H1 (cell line): ENCODE measurements around the gene ASMTL. TPM values are rescaled to one million over a fixed set of nuclear protein-coding genes. Genes with fewer than 3 reads are reported as not detected.

Experiments used
- CTCF ChIA-PET: fragments of 300-600 bp; sonication (Branson Sonifier 250); formaldehyde crosslinking; loops from one replicate; lab custom pipeline; 2021; ENCODE audit not compliant: partially characterized antibody; lab: Charles Lee
- POLR2A ChIA-PET: fragments of 300-600 bp; sonication (Branson Sonifier 250); formaldehyde crosslinking; loops from one replicate; lab custom pipeline; 2021; ENCODE audit warnings: inconsistent platforms; ENCODE audit not compliant: partially characterized antibody; lab: Charles Lee
- DNase-seq, 2 experiments: peaks; one replicate each; pipeline versions ENCODE4 v3.0.0 to v3.0.0-alpha.2; 2010 to 2022; ENCODE audit warnings: low spot score in 2 of 2, low read depth in 1 of 2, mixed read lengths in 1 of 2
- FAIRE-seq: peaks from 2 replicates; lab custom pipeline; 2011; peaks lifted over from hg19 to GRCh38; lab: Jason Lieb, UNC
- H2AFZ ChIP-seq: 2 replicates; pipeline ENCODE4 v1.8.1; 2012; ENCODE audit warnings: low read length, inconsistent platforms
- H2AK5ac ChIP-seq: 2 replicates; pipeline ENCODE4 v1.6.1; 2013; ENCODE audit warnings: low read depth, low read length
- H2BK120ac ChIP-seq: replicated peaks from 2 replicates; pipeline ENCODE3; 2013; ENCODE audit warnings: low read depth, low read length, inconsistent platforms
- H2BK12ac ChIP-seq: 2 replicates; pipeline ENCODE4 v1.6.1; 2013; ENCODE audit warnings: low read depth, low read length
- H2BK15ac ChIP-seq: 2 replicates; pipeline ENCODE4 v1.6.1; 2013; ENCODE audit warnings: low read length
- H2BK20ac ChIP-seq: 2 replicates; pipeline ENCODE4 v1.6.1; 2013; ENCODE audit warnings: low read length
- H2BK5ac ChIP-seq: 2 replicates; pipeline ENCODE4 v1.6.1; 2013; ENCODE audit warnings: low read depth, low read length
- H3K14ac ChIP-seq: 2 replicates; pipeline ENCODE4 v1.6.1; 2013; ENCODE audit warnings: inconsistent platforms; ENCODE audit not compliant: insufficient read length
- H3K18ac ChIP-seq: 2 replicates; pipeline ENCODE4 v1.6.1; 2013; ENCODE audit warnings: low read length; ENCODE audit errors: extremely low read depth
- H3K23ac ChIP-seq: 2 replicates; pipeline ENCODE4 v1.6.1; 2013; ENCODE audit warnings: inconsistent platforms; ENCODE audit not compliant: insufficient read length
- H3K23me2 ChIP-seq: 2 replicates; pipeline ENCODE4 v1.6.1; 2013; ENCODE audit warnings: low read depth, low read length
- H3K27ac ChIP-seq: 2 replicates; pipeline ENCODE4 v1.6.1; 2011; ENCODE audit warnings: low read depth, low read length, inconsistent platforms
- H3K27me3 ChIP-seq, 4 experiments: replicated peaks in 1 of 4; 1 replicate in 1 of 4; 2 replicates in 3 of 4; pipeline versions ENCODE4 v1.6.1 to v1.8.1; 2011 to 2013; ENCODE audit warnings: low read length in 3 of 4, mild to moderate bottlenecking in 3 of 4, inconsistent platforms in 2 of 4, mixed read lengths in 2 of 4, moderate library complexity in 1 of 4; ENCODE audit not compliant: control insufficient read depth in 3 of 4, insufficient read depth in 3 of 4; ENCODE audit errors: extremely low read depth in 1 of 4
- H3K36me3 ChIP-seq, 4 experiments: 2 replicates each; pipeline versions ENCODE4 v1.6.1 to v1.8.1; 2011 to 2013; ENCODE audit warnings: mild to moderate bottlenecking in 4 of 4, low read length in 3 of 4, moderate library complexity in 2 of 4, control low read depth in 1 of 4, inconsistent platforms in 1 of 4; ENCODE audit not compliant: insufficient read depth in 4 of 4, control insufficient read depth in 2 of 4
- H3K4ac ChIP-seq: replicated peaks from 2 replicates; pipeline ENCODE3; 2013; ENCODE audit warnings: low read length, low read depth, mixed read lengths, inconsistent platforms; ENCODE audit not compliant: insufficient read length
- H3K4me1 ChIP-seq, 4 experiments: replicated peaks in 1 of 4; 1 replicate in 1 of 4; 2 replicates in 3 of 4; pipeline versions ENCODE4 v1.6.1 to v1.8.1; 2011 to 2013; ENCODE audit warnings: low read length in 3 of 4, inconsistent platforms in 2 of 4, mixed read lengths in 1 of 4; ENCODE audit not compliant: insufficient read depth in 4 of 4, control insufficient read depth in 3 of 4
- H3K4me2 ChIP-seq, 2 experiments: 2 replicates each; pipeline versions ENCODE4 v1.6.1 to v1.8.1; 2011 to 2013; ENCODE audit warnings: low read depth in 2 of 2, low read length in 2 of 2, control low read depth in 1 of 2, inconsistent platforms in 1 of 2, mild to moderate bottlenecking in 1 of 2; ENCODE audit not compliant: insufficient read depth in 1 of 2
- H3K4me3 ChIP-seq, 4 experiments: fragments of 200-600, 300-600 bp in 1 of 4; sonication (generic), shearing (Covaris generic), sonication (Bioruptor Twin) in 1 of 4; 2 replicates each; pipeline versions ENCODE4 v1.5.1 to v1.8.1; 2011 to 2016; ENCODE audit warnings: low read length in 4 of 4, low read depth in 3 of 4, control low read depth in 2 of 4, inconsistent platforms in 2 of 4, mild to moderate bottlenecking in 2 of 4, mixed read lengths in 1 of 4, moderate library complexity in 1 of 4; ENCODE audit not compliant: insufficient read depth in 2 of 4; ENCODE audit errors: extremely low read depth in 1 of 4
- H3K56ac ChIP-seq: replicated peaks from 2 replicates; pipeline ENCODE3; 2013; ENCODE audit warnings: low read depth, mild to moderate bottlenecking, mixed read lengths, low read length, inconsistent platforms; ENCODE audit not compliant: insufficient read length
- H3K79me1 ChIP-seq: 2 replicates; pipeline ENCODE4 v1.6.1; 2013; ENCODE audit warnings: low read depth, low read length, control low read depth
- H3K79me2 ChIP-seq, 2 experiments: 2 replicates each; pipeline versions ENCODE4 v1.6.1 to v1.8.1; 2012 to 2013; ENCODE audit warnings: low read length in 2 of 2, mild to moderate bottlenecking in 2 of 2, inconsistent platforms in 1 of 2; ENCODE audit not compliant: insufficient read depth in 2 of 2, control insufficient read depth in 1 of 2
- H3K9ac ChIP-seq, 4 experiments: replicated peaks in 1 of 4; 1 replicate in 1 of 4; 2 replicates in 3 of 4; pipeline versions ENCODE4 v1.6.1 to v1.8.1; 2011 to 2013; ENCODE audit warnings: low read depth in 3 of 4, low read length in 3 of 4, control low read depth in 2 of 4, mild to moderate bottlenecking in 2 of 4, moderate library complexity in 2 of 4, inconsistent platforms in 1 of 4; ENCODE audit errors: extremely low read depth in 1 of 4
- H3K9me3 ChIP-seq, 2 experiments: 2 replicates each; pipeline versions ENCODE4 v1.6.1 to v1.8.1; 2012 to 2013; ENCODE audit warnings: mild to moderate bottlenecking in 2 of 2, moderate library complexity in 2 of 2, control low read depth in 1 of 2, inconsistent platforms in 1 of 2, low read depth in 1 of 2, low read length in 1 of 2, mixed read lengths in 1 of 2; ENCODE audit not compliant: insufficient read depth in 2 of 2
- H4K20me1 ChIP-seq, 2 experiments: replicated peaks in 1 of 2; 2 replicates each; pipeline versions ENCODE3 to v1.8.1; 2011 to 2013; ENCODE audit warnings: inconsistent platforms in 2 of 2, low read length in 2 of 2, mild to moderate bottlenecking in 1 of 2; ENCODE audit not compliant: insufficient read depth in 2 of 2, control insufficient read depth in 1 of 2
- H4K5ac ChIP-seq: 2 replicates; pipeline ENCODE4 v1.6.1; 2013; ENCODE audit warnings: low read length, low read depth, mixed read lengths, inconsistent platforms; ENCODE audit not compliant: insufficient read length
- H4K8ac ChIP-seq: 2 replicates; pipeline ENCODE4 v1.8.0; 2013; ENCODE audit warnings: mild to moderate bottlenecking, moderate library complexity, low read length, inconsistent platforms; ENCODE audit not compliant: insufficient read depth; ENCODE audit errors: extremely low read depth
- H4K91ac ChIP-seq: replicated peaks from 2 replicates; pipeline ENCODE3; 2013; ENCODE audit warnings: low read length, mixed read lengths, inconsistent platforms; ENCODE audit not compliant: insufficient read length
- ASH2L ChIP-seq: fragments of 200-600, 300-600 bp; sonication (generic); IDR thresholded peaks from one replicate; pipeline ENCODE4 v1.7.1; 2017; ENCODE audit warnings: low read length
- BRCA1 ChIP-seq: IDR thresholded peaks from 2 replicates; pipeline ENCODE4 v1.6.1; 2012; ENCODE audit warnings: low read depth, low read length, improper control_type of control experiment
- CBX8 ChIP-seq: fragments of 300-800, 300-1000 bp; sonication (generic); IDR thresholded peaks from 2 replicates; pipeline ENCODE4 v1.7.1; 2016; ENCODE audit warnings: low read depth, low read length, borderline replicate concordance
- FOSL1 ChIP-seq: IDR thresholded peaks from 2 replicates; pipeline ENCODE4 v1.6.1; 2011; ENCODE audit warnings: mild to moderate bottlenecking, low read depth, low read length, moderate library complexity; ENCODE audit not compliant: insufficient read depth
- HDAC2 ChIP-seq, 2 experiments: fragments of 300-600 bp in 1 of 2; sonication (generic) in 1 of 2; IDR thresholded peaks; 2 replicates each; pipeline ENCODE4 v1.6.1; 2011 to 2012; ENCODE audit warnings: low read depth in 2 of 2, low read length in 2 of 2, mild to moderate bottlenecking in 2 of 2, moderate library complexity in 2 of 2, borderline replicate concordance in 1 of 2, inconsistent platforms in 1 of 2
- KDM1A ChIP-seq: fragments of 200-600, 300-600 bp; sonication (generic); IDR thresholded peaks from 2 replicates; pipeline ENCODE4 v1.7.1; 2016; ENCODE audit warnings: mild to moderate bottlenecking, low read length, borderline replicate concordance
- POLR2AphosphoS5 ChIP-seq: IDR thresholded peaks from 2 replicates; pipeline ENCODE4 v1.6.1; 2011; ENCODE audit warnings: low read depth, low read length
- RFX5 ChIP-seq: IDR thresholded peaks from 2 replicates; pipeline ENCODE4 v1.6.1; 2011; ENCODE audit warnings: low read depth, low read length, improper control_type of control experiment, borderline replicate concordance
- SAP30 ChIP-seq: fragments of 300-600 bp; sonication (generic); IDR thresholded peaks from 2 replicates; pipeline ENCODE4 v1.7.1; 2012; ENCODE audit warnings: low read length, moderate library complexity, mild to moderate bottlenecking, inconsistent platforms; ENCODE audit not compliant: insufficient read depth, insufficient replicate concordance
- SIX5 ChIP-seq: IDR thresholded peaks from 2 replicates; pipeline ENCODE4 v1.6.1; 2011; ENCODE audit warnings: mild to moderate bottlenecking, low read depth, low read length
- SP1 ChIP-seq: IDR thresholded peaks from 2 replicates; pipeline ENCODE4 v1.6.1; 2011; ENCODE audit warnings: low read depth, low read length
- WGBS, 2 experiments: shearing (Covaris generic) in 1 of 2; methylation state at CpG; one replicate each; pipeline versions ENCODE4 v1.1.6 to v1.1.7; 2013 to 2015; ENCODE audit warnings: low lambda C conversion rate in 2 of 2, mixed read lengths in 2 of 2, inconsistent platforms in 1 of 2, low coverage in 1 of 2, missing lambda C conversion rate in 1 of 2; ENCODE audit not compliant: insufficient replicate concordance in 2 of 2, insufficient coverage in 1 of 2, insufficient read length in 1 of 2; ENCODE audit errors: extremely low coverage in 1 of 2, missing lambda C conversion rate in 1 of 2; 5-methylcytosine and 5-hydroxymethylcytosine counted together
- polyA plus RNA-seq, 7 experiments: library from polyadenylated mRNA; depleted of rRNA in 3 of 7; stranded (reverse) in 5 of 7; unstranded in 2 of 7; fragments of >200 nt in 5 of 7; fragments of 200-250 nt in 2 of 7; gene quantifications; 1 replicate in 5 of 7; 2 replicates in 1 of 7; 4 replicates in 1 of 7; pipeline versions ENCODE4 v1.2.1 to v1.2.3, GENCODE V29; 2011 to 2013; ENCODE audit warnings: missing spikeins in 2 of 7, mixed read lengths in 2 of 7
- total RNA-seq: library from RNA; stranded (reverse); fragmentation: NEBNext Ultra II Directional; extraction: Animal tissue kit (Norgen Biotek cat#: 25700); gene quantifications from 2 replicates; pipeline ENCODE4 v1.2.1, GENCODE V29; 2021
- TF ChIP-seq, protein P1 (sequence below): IDR thresholded peaks from 2 replicates; pipeline ENCODE4 v1.6.1; 2011; ENCODE audit warnings: low read length, improper control_type of control experiment

ASMTL gene
- total and polyA plus RNA-seq, 2 of the 8 experiments (the other 6 are each of a cell fraction or from before 2014, with no cell fraction given), result 75.6 to 81.4 TPM

DNA sequence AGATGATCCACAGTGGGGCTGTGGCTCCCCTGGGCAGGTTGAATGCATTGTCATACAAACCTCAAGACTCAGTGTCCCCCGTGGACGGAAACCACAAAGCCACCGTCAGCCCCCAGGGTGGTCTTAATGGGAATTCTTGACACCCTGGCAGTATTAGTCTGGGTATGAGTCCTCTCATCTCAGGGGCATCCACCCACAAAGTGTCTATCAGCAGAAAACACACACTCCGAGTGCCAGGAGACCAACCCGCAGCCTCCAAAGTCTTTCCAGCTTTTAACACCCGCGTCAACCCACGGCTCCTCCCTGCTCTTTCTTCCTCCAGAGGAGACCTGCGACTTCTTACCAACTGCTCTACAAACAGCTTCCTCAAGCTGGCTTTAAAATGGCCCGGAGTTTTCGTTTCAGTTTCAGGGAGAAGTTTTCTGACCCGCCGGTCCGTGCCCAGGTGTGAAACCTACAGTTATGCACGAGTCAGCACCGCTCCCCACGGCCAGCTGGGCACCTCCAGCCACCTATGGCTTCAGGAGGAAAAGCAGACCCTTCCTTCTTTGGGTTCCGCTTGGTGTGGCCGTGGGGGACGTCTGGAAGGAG is 14.4 kb upstream of the ASMTL start:
- Histone ChIP-seq H3K4me1 (no peaks in the 10 kb centered on the region), H3K36me3 (no peaks in the 10 kb centered on the region), H2AFZ (no peak overlapping the region), H3K4ac (no peak overlapping the region), H2BK120ac (no peak overlapping the region), H4K20me1 (no peaks in the 10 kb centered on the region), H3K18ac (no peak overlapping the region), H2BK15ac (no peak overlapping the region), H2BK5ac (no peak overlapping the region), H3K4me2 (no peak overlapping the region; a peak in 1 of 4 replicates), H3K27me3 (no peaks in the 10 kb centered on the region; a peak in 1 of 7 replicates), H2BK12ac (no peak overlapping the region; the same call in 1 of the 2 replicates), H4K91ac (no peak overlapping the region), H3K14ac (no peak overlapping the region), H3K9ac (no peak overlapping the region), H3K27ac (no peak overlapping the region), H3K23ac (no peak overlapping the region), H3K23me2 (no peaks in the 10 kb centered on the region), H3K4me3 (no peak overlapping the region), H4K5ac (no peak overlapping the region), H3K79me1 (no peaks in the 10 kb centered on the region), H4K8ac (no peak overlapping the region), H2BK20ac (0 out of 2 replicates have a peak overlapping the region, but pooled peaks have one; percentile 48), H3K9me3 (no peaks in the 10 kb centered on the region), H3K56ac (no peak overlapping the region), H3K79me2 (no peaks in the 10 kb centered on the region), H2AK5ac (no peak overlapping the region)
- CTCF ChIA-PET, result no interaction called here
- DNase-seq (peak in 1 of 2 experiments; percentile 41), FAIRE-seq (no peak)
- POLR2A ChIA-PET, result no interaction called here
- WGBS, 2 experiments, result 81% methylated on average over 20 of the region's 20 CpGs; no CpG with 5 or more reads in 1 of the 2 experiments
- TF ChIP-seq FOSL1 (no peak), SAP30 (no peak), BRCA1 (no peak), HDAC2 (IDR thresholded peaks at IDR 0.05; ENCODE audit: borderline replicate concordance in 1 of 2, low read depth in 2 of 2, low read length in 2 of 2) (no peak), KDM1A (no peak), ASH2L (no peak), POLR2AphosphoS5 (no peak), RFX5 (no peak), CBX8 (no peak), SIX5 (no peak), SP1 (no peak)
- TF ChIP-seq, protein P1, sequence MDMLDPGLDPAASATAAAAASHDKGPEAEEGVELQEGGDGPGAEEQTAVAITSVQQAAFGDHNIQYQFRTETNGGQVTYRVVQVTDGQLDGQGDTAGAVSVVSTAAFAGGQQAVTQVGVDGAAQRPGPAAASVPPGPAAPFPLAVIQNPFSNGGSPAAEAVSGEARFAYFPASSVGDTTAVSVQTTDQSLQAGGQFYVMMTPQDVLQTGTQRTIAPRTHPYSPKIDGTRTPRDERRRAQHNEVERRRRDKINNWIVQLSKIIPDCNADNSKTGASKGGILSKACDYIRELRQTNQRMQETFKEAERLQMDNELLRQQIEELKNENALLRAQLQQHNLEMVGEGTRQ, result no peak
